HCT116 (cell line): ENCODE measurements around the gene PRMT2. TPM values are rescaled to one million over a fixed set of nuclear protein-coding genes. Genes with fewer than 3 reads are reported as not detected.

Source experiments
- ATAC-seq: fragments of 200-7000 bp; cut with Tn5 transposase; 2 replicates; pipeline ENCODE4 v1.9.1; 2020; ENCODE audit warnings: mild to moderate bottlenecking, moderate library complexity
- BruUV-seq: library from RNA; stranded (reverse); fragments of 400-500 nt; replicated peaks from 2 replicates; lab custom pipeline; 2021; lab: Mats Ljungman, UMichigan
- CTCF ChIA-PET: fragments of 300-600 bp; sonication (Branson Sonifier 250); formaldehyde crosslinking; loops from one replicate; lab custom pipeline; 2021; ENCODE audit warnings: antibody characterized with exemption; lab: Charles Lee
- POLR2A ChIA-PET: fragments of 300-600, 350-600 bp; sonication (Branson Sonifier 250); formaldehyde crosslinking; loops from one replicate; lab custom pipeline; 2021; ENCODE audit warnings: antibody characterized with exemption; lab: Charles Lee
- RAD21 ChIA-PET, 2 experiments: fragments of 300-600 bp; sonication (Branson Sonifier 250); formaldehyde crosslinking; loops; one replicate each; lab custom pipeline; 2023; ENCODE audit warnings: low total read pairs in 2 of 2; ENCODE audit not compliant: uncharacterized antibody in 2 of 2, unreplicated experiment in 2 of 2, low non-redundant PET in 1 of 2; lab: Charles Lee
- DNase-seq: peaks from one replicate; pipeline ENCODE4 v3.0.0-alpha.2; 2010; ENCODE audit warnings: low read depth, low spot score
- H2AFZ ChIP-seq: fragments of 200-600 bp; shearing (Covaris generic), sonication (generic); 2 replicates; pipeline ENCODE4 v1.6.1; 2017; ENCODE audit warnings: low read depth, mixed run types, mixed read lengths, antibody characterized with exemption, low read length; ENCODE audit not compliant: poor library complexity, severe bottlenecking
- H3K27ac ChIP-seq: 2 replicates; pipeline ENCODE4 v1.5.1; 2012; ENCODE audit warnings: low read depth, low read length
- H3K27me3 ChIP-seq: fragments of 200-600 bp; sonication (generic); 2 replicates; pipeline ENCODE4 v1.6.1; 2016; ENCODE audit warnings: mixed run types, low read length, mixed read lengths; ENCODE audit not compliant: insufficient read depth
- H3K36me3 ChIP-seq, 2 experiments: fragments of 200-500 bp in 1 of 2; fragments of 200-600 bp in 1 of 2; sonication (Bioruptor generic) in 1 of 2; sonication (generic) in 1 of 2; 2 replicates each; pipeline versions ENCODE4 v1.5.1 to v1.6.1; 2014 to 2016; ENCODE audit warnings: low read length in 2 of 2, inconsistent platforms in 1 of 2, mixed read lengths in 1 of 2, mixed run types in 1 of 2; ENCODE audit not compliant: insufficient read depth in 2 of 2, control insufficient read depth in 1 of 2
- H3K4me1 ChIP-seq, 2 experiments: fragments of 200-600 bp in 1 of 2; sonication (generic) in 1 of 2; 2 replicates each; pipeline versions ENCODE4 v1.5.1 to v1.6.1; 2012 to 2017; ENCODE audit warnings: low read length in 2 of 2, inconsistent platforms in 1 of 2, mild to moderate bottlenecking in 1 of 2, mixed read lengths in 1 of 2, mixed run types in 1 of 2, moderate library complexity in 1 of 2; ENCODE audit not compliant: insufficient read depth in 2 of 2, control insufficient read depth in 1 of 2
- H3K4me2 ChIP-seq: fragments of 200-600 bp; sonication (generic); 2 replicates; pipeline ENCODE4 v1.6.1; 2017; ENCODE audit warnings: mixed run types, low read length, mixed read lengths
- H3K4me3 ChIP-seq, 2 experiments: fragments of 200-600 bp in 1 of 2; sonication (generic) in 1 of 2; replicated peaks in 1 of 2; 2 replicates each; pipeline ENCODE4 v1.5.1; 2011 to 2016; ENCODE audit warnings: low read length in 2 of 2, control low read depth in 1 of 2, low read depth in 1 of 2, mild to moderate bottlenecking in 1 of 2, mixed read lengths in 1 of 2, mixed run types in 1 of 2
- H3K79me2 ChIP-seq: fragments of 200-600 bp; sonication (generic); 2 replicates; pipeline ENCODE4 v1.6.1; 2017; ENCODE audit warnings: mild to moderate bottlenecking, mixed run types, low read length, moderate library complexity, mixed read lengths; ENCODE audit not compliant: insufficient read depth
- H3K9ac ChIP-seq: fragments of 200-600 bp; sonication (generic); 2 replicates; pipeline ENCODE4 v1.6.1; 2016; ENCODE audit warnings: low read length, mixed read lengths
- H3K9me2 ChIP-seq: fragments of 200-600 bp; sonication (generic), shearing (Covaris generic); 2 replicates; pipeline ENCODE4 v1.6.1; 2017; ENCODE audit warnings: mixed run types, mild to moderate bottlenecking, moderate library complexity; ENCODE audit not compliant: insufficient read depth
- H3K9me3 ChIP-seq, 2 experiments: fragments of 200-500 bp in 1 of 2; fragments of 200-600 bp in 1 of 2; sonication (Bioruptor generic) in 1 of 2; sonication (generic) in 1 of 2; 2 replicates each; pipeline ENCODE4 v1.6.1; 2014 to 2017; ENCODE audit warnings: low read length in 2 of 2, mixed read lengths in 2 of 2, inconsistent platforms in 1 of 2, low read depth in 1 of 2, mild to moderate bottlenecking in 1 of 2, mixed run types in 1 of 2, moderate library complexity in 1 of 2; ENCODE audit not compliant: control insufficient read depth in 1 of 2, insufficient read depth in 1 of 2
- H4K20me1 ChIP-seq: fragments of 200-600 bp; sonication (generic), shearing (Covaris generic); 2 replicates; pipeline ENCODE4 v1.6.1; 2017; ENCODE audit warnings: mixed run types, mild to moderate bottlenecking, moderate library complexity; ENCODE audit not compliant: insufficient read depth
- ATF3 ChIP-seq: IDR thresholded peaks from 2 replicates; pipeline ENCODE4 v1.6.1; 2012
- CBX3 ChIP-seq: IDR thresholded peaks from 2 replicates; pipeline ENCODE4 v1.6.1; 2012; ENCODE audit warnings: low read depth
- CEBPB ChIP-seq: IDR thresholded peaks from 2 replicates; pipeline ENCODE4 v1.6.1; 2012; ENCODE audit warnings: low read depth
- CTCF ChIP-seq, 3 experiments: fragments of 200-600 bp in 1 of 3; sonication (generic) in 1 of 3; IDR thresholded peaks in 2 of 3; conservative IDR thresholded peaks in 1 of 3; 2 replicates each; pipeline ENCODE4 v1.5.1; 2012 to 2017; ENCODE audit warnings: low read depth in 2 of 3, low read length in 2 of 3, antibody characterized with exemption in 1 of 3, borderline replicate concordance in 1 of 3, control low read depth in 1 of 3, mild to moderate bottlenecking in 1 of 3, mixed read lengths in 1 of 3, mixed run types in 1 of 3, moderate library complexity in 1 of 3; ENCODE audit not compliant: insufficient read depth in 1 of 3
- EGR1 ChIP-seq: IDR thresholded peaks from 2 replicates; pipeline ENCODE4 v1.6.1; 2012; ENCODE audit warnings: low read depth
- EZH2 ChIP-seq: fragments of 200-600 bp; sonication (generic); IDR thresholded peaks from 2 replicates; pipeline ENCODE4 v1.6.1; 2017; ENCODE audit warnings: antibody characterized with exemption, mixed run types
- EZH2phosphoT487 ChIP-seq: fragments of 200-600 bp; IDR thresholded peaks from 2 replicates; pipeline ENCODE4 v1.6.1; 2018; ENCODE audit warnings: antibody characterized with exemption, borderline replicate concordance
- FOSL1 ChIP-seq: IDR thresholded peaks from 2 replicates; pipeline ENCODE4 v1.6.1; 2012; ENCODE audit warnings: low read depth
- JUND ChIP-seq: IDR thresholded peaks from 2 replicates; pipeline ENCODE4 v1.6.1; 2012
- MAX ChIP-seq: IDR thresholded peaks from 2 replicates; pipeline ENCODE4 v1.6.1; 2012
- POLR2A ChIP-seq: IDR thresholded peaks from 2 replicates; pipeline ENCODE4 v1.7.0; 2011; ENCODE audit warnings: borderline replicate concordance; ENCODE audit not compliant: insufficient read depth, insufficient read length; ENCODE audit errors: extremely low read depth
- POLR2AphosphoS5 ChIP-seq: IDR thresholded peaks from 2 replicates; pipeline ENCODE4 v1.6.1; 2011; ENCODE audit warnings: mild to moderate bottlenecking, low read depth, low read length, moderate library complexity
- REST ChIP-seq: IDR thresholded peaks from 2 replicates; pipeline ENCODE4 v1.6.1; 2012; ENCODE audit warnings: low read depth
- SIN3A ChIP-seq: IDR thresholded peaks from 2 replicates; pipeline ENCODE4 v1.6.1; 2012; ENCODE audit warnings: low read depth
- SP1 ChIP-seq: IDR thresholded peaks from 2 replicates; pipeline ENCODE4 v1.6.1; 2012; ENCODE audit warnings: low read depth
- SRF ChIP-seq: IDR thresholded peaks from 2 replicates; pipeline ENCODE4 v1.6.1; 2012; ENCODE audit warnings: low read depth
- YY1 ChIP-seq: IDR thresholded peaks from 2 replicates; pipeline ENCODE4 v1.6.1; 2011; ENCODE audit warnings: low read length, low read depth, moderate library complexity, mild to moderate bottlenecking; ENCODE audit not compliant: insufficient replicate concordance; ENCODE audit errors: extremely low read depth
- ZFX ChIP-seq: fragments of 450-650 bp; IDR thresholded peaks from 2 replicates; pipeline ENCODE4 v1.6.1; 2017
- ZNF274 ChIP-seq: fragments of 200-500 bp; sonication (Bioruptor generic); IDR thresholded peaks from 2 replicates; pipeline ENCODE4 v1.6.1; 2014; ENCODE audit warnings: mild to moderate bottlenecking, low read depth, low read length, inconsistent platforms
- intact Hi-C: fragments of 100-400 bp; cut with micrococcal nuclease; formaldehyde crosslinking; loops from 2 replicates; pipeline ENCODE4 v1.10.0; 2022
- total RNA-seq: library from RNA; stranded (reverse); gene quantifications from one replicate; pipeline ENCODE4 v1.2.1, GENCODE V29; 2021; ENCODE audit not compliant: unreplicated experiment

Gene PRMT2
- total RNA-seq, 1 experiment from 2014 or later: 59.1 TPM

GRCh38 chr21:46636181-46636512 lies 673 bp downstream of the PRMT2 start:
- no peak overlapping the region for H2AFZ ChIP-seq
- peak overlapping the region; percentile 99 for H3K27ac ChIP-seq
- H4K20me1 ChIP-seq: no peaks in the 10 kb centered on the region
- CTCF ChIA-PET: interaction anchor here (1.1 kb wide), 1 partner anchor 663 kb away, joined by 3 read pairs; no protein-coding TSS in a partner anchor
- peaks cover 7 to 26% of the 10 kb centered on the region in 2 experiments; a peak in 3 of 4 replicates for H3K4me1 ChIP-seq
- H3K79me2 ChIP-seq: peaks cover 36% of the 10 kb centered on the region
- H3K4me3 ChIP-seq: peak overlapping the region; percentile 75 to 88
- RAD21 ChIA-PET: no interaction called here
- DNase-seq: no peak
- intact Hi-C loops: no loop called here
- H3K9ac ChIP-seq: peak overlapping the region; percentile 74
- no peaks in the 10 kb centered on the region for H3K36me3 ChIP-seq
- H3K27me3 ChIP-seq: no peaks in the 10 kb centered on the region
- no peaks in the 10 kb centered on the region for H3K9me3 ChIP-seq
- TF ChIP-seq POLR2A: no peak
- TF ChIP-seq CEBPB: no peak
- no peak for TF ChIP-seq EZH2
- TF ChIP-seq EZH2phosphoT487: no peak
- no peak for TF ChIP-seq CTCF (IDR thresholded peaks at IDR 0.05 in 2 of 3, conservative IDR thresholded peaks at IDR 0.05 in 1 of 3; ENCODE audit: borderline replicate concordance in 1 of 3, insufficient read depth in 1 of 3, low read depth in 2 of 3, low read length in 2 of 3)
- TF ChIP-seq SRF: no peak
- TF ChIP-seq YY1: no peak
- no peak for TF ChIP-seq MAX
- TF ChIP-seq POLR2AphosphoS5: no peak
- TF ChIP-seq EGR1: no peak
- no peak for TF ChIP-seq REST
- TF ChIP-seq ZNF274: no peak
- TF ChIP-seq CBX3: no peak
- TF ChIP-seq JUND: no peak
- no peak for TF ChIP-seq FOSL1
- no peak for TF ChIP-seq ATF3
- no peak for TF ChIP-seq SP1
- no peak for TF ChIP-seq SIN3A
- TF ChIP-seq ZFX: no peak
- TF ChIP-seq, all 23 proteins: peak for 0
- POLR2A ChIA-PET: interaction anchor here (1.0 kb wide), 1 partner anchor 493 kb away, joined by 4 read pairs; no protein-coding TSS in a partner anchor
- peak overlapping the region; percentile 93 for H3K4me2 ChIP-seq
- no peak for ATAC-seq
- no TSS peak for BruUV-seq
- H3K9me2 ChIP-seq: no peaks in the 10 kb centered on the region
